Natural killer cell (primary cell): Measurements from ENCODE around the gene THYN1. TPM values are rescaled to one million over a fixed set of nuclear protein-coding genes. Genes with fewer than 3 reads are reported as not detected.

Experiments
- ATAC-seq, 3 donors: fragments of 150-1000 bp in 2 of 3; fragments of 200-7000 bp in 1 of 3; cut with Tn5 transposase; 1 replicate in 1 of 3; 2 replicates in 2 of 3; pipeline ENCODE4 v1.10.0; 2021; ENCODE audit warnings: mild to moderate bottlenecking in 2 of 3, moderate library complexity in 2 of 3
- DNase-seq, 2 donors: peaks; one replicate each; pipeline versions ENCODE4 v3.0.0 to v3.0.0-alpha.2; 2013 to 2021; ENCODE audit warnings: mixed read lengths in 1 of 2
- H3K27ac ChIP-seq: one replicate; pipeline ENCODE4 v1.5.1; 2013; ENCODE audit warnings: mild to moderate bottlenecking, low read length
- H3K27me3 ChIP-seq: one replicate; pipeline ENCODE4 v1.6.1; 2013; ENCODE audit warnings: low read length; ENCODE audit not compliant: control insufficient read depth, insufficient read depth
- H3K36me3 ChIP-seq: one replicate; pipeline ENCODE4 v1.6.1; 2013; ENCODE audit warnings: low read length; ENCODE audit not compliant: control insufficient read depth, insufficient read depth
- H3K4me1 ChIP-seq: one replicate; pipeline ENCODE4 v1.6.1; 2013; ENCODE audit warnings: low read length; ENCODE audit not compliant: control insufficient read depth, insufficient read depth
- H3K4me3 ChIP-seq: one replicate; pipeline ENCODE4 v1.5.1; 2013; ENCODE audit warnings: low read length
- H3K9me3 ChIP-seq: one replicate; pipeline ENCODE4 v1.6.1; 2013; ENCODE audit warnings: low read length; ENCODE audit not compliant: control insufficient read depth, insufficient read depth
- H3K27ac Mint-ChIP-seq, 2 donors: one replicate each; pipeline ENCODE4 v1.8.0; 2022; ENCODE audit warnings: mild to moderate bottlenecking in 2 of 2, mixed read lengths in 2 of 2, moderate library complexity in 1 of 2
- H3K27me3 Mint-ChIP-seq, 2 donors: one replicate each; pipeline ENCODE4 v1.8.0; 2022; ENCODE audit warnings: low read depth in 2 of 2, mixed read lengths in 2 of 2
- H3K36me3 Mint-ChIP-seq: one replicate; pipeline ENCODE4 v1.8.0; 2022; ENCODE audit warnings: mixed read lengths
- H3K4me1 Mint-ChIP-seq, 2 donors: one replicate each; pipeline ENCODE4 v1.8.0; 2022; ENCODE audit warnings: mixed read lengths in 2 of 2
- H3K4me3 Mint-ChIP-seq: one replicate; pipeline ENCODE4 v1.8.0; 2022; ENCODE audit warnings: mild to moderate bottlenecking, moderate library complexity, mixed read lengths
- H3K9me3 Mint-ChIP-seq, 2 donors: one replicate each; pipeline ENCODE4 v1.8.0; 2022; ENCODE audit warnings: mixed read lengths in 2 of 2
- CTCF ChIP-seq: fragments of 200-600 bp; IDR thresholded peaks from one replicate; pipeline ENCODE4 v1.8.0; 2022; ENCODE audit warnings: antibody characterized with exemption
- WGBS: methylation state at CpG from one replicate; pipeline ENCODE4 v1.1.7; 2013; ENCODE audit warnings: missing lambda C conversion rate; ENCODE audit not compliant: insufficient coverage; 5-methylcytosine and 5-hydroxymethylcytosine counted together
- intact Hi-C: fragments of 100-400 bp; cut with micrococcal nuclease; formaldehyde crosslinking; loops from one replicate; pipeline ENCODE4 v1.14.2; 2022
- total RNA-seq, 4 donors: library from RNA; stranded (reverse); fragments of 120-200 nt in 1 of 4; gene quantifications; one replicate each; pipeline versions ENCODE4 v1.2.3 to v1.2.4, GENCODE V29; 2013 to 2022

The THYN1 gene
- total RNA-seq, 3 donors from 2014 or later (not counting 1 experiment from before 2014, with no cell fraction given) = 21.6 to 25.4 (median 24.0) TPM

GRCh38 chr11:134261626-134262488 lies 8.7 kb upstream of the THYN1 start:
- no peak for TF ChIP-seq CTCF
- H3K4me1 Mint-ChIP-seq = peaks cover 0 to 4% of the 10 kb centered on the region in 2 donors
- H3K4me3 Mint-ChIP-seq = no peak overlapping the region
- ATAC-seq = peak in 1 of 3 donors; percentile 50
- Histone ChIP-seq H3K27me3 (no peaks in the 10 kb centered on the region), H3K36me3 (peaks cover 48% of the 10 kb centered on the region), H3K27ac (no peak overlapping the region), H3K9me3 (no peaks in the 10 kb centered on the region), H3K4me1 (peaks cover 7% of the 10 kb centered on the region), H3K4me3 (no peak overlapping the region)
- peaks cover 7% of the 10 kb centered on the region for H3K36me3 Mint-ChIP-seq
- H3K27ac Mint-ChIP-seq = no peak overlapping the region
- H3K9me3 Mint-ChIP-seq = no peaks in the 10 kb centered on the region
- peak in 1 of 2 donors; percentile 69 for DNase-seq
- H3K27me3 Mint-ChIP-seq = no peaks in the 10 kb centered on the region
- 88% methylated on average over 14 of the region's 14 CpGs for WGBS
- intact Hi-C loops = no loop called here

GRCh38 chr11:134260983-134261382 lies 7.8 kb upstream of the THYN1 start:
- TF ChIP-seq CTCF = no peak
- Mint-ChIP-seq H3K4me1 (peaks cover 0 to 8% of the 10 kb centered on the region in 2 donors), H3K27ac (no peak overlapping the region), H3K27me3 (no peaks in the 10 kb centered on the region), H3K9me3 (no peaks in the 10 kb centered on the region), H3K36me3 (peaks cover 7% of the 10 kb centered on the region), H3K4me3 (no peak overlapping the region)
- Histone ChIP-seq H3K4me3 (no peak overlapping the region), H3K27me3 (no peaks in the 10 kb centered on the region), H3K4me1 (peaks cover 7% of the 10 kb centered on the region), H3K9me3 (no peaks in the 10 kb centered on the region), H3K36me3 (peaks cover 48% of the 10 kb centered on the region), H3K27ac (no peak overlapping the region)
- DNase-seq (no peak), ATAC-seq (no peak)
- 95% methylated on average over 16 of the region's 16 CpGs for whole genome bisulfite sequencing
- intact Hi-C loops = no loop called here

DNA sequence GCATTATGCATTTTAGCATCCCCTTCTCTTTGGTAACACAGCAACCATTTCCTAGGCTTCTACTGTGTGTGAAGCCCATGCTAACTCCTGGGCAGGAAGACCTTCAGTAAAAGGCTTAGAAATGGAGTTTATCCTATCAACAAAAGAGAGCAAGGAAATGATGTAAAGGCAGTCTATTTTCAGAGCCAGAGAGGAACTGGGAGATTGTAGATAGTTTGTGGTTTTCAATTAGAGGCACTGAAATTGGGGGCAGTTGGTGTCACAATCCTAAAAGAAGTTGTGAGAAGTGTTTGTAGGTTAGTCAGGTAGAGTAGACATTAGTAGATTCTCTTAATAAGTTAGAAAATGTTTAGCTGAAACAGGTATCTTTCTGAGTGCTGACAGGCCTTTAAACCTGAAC lies 7.4 kb upstream of the THYN1 start:
- H3K27ac Mint-ChIP-seq = no peak overlapping the region
- Histone ChIP-seq H3K4me1 (peaks cover 7% of the 10 kb centered on the region), H3K9me3 (no peaks in the 10 kb centered on the region), H3K4me3 (no peak overlapping the region), H3K27me3 (no peaks in the 10 kb centered on the region), H3K27ac (no peak overlapping the region), H3K36me3 (peaks cover 48% of the 10 kb centered on the region)
- peaks cover 0 to 13% of the 10 kb centered on the region in 2 donors for H3K4me1 Mint-ChIP-seq
- H3K4me3 Mint-ChIP-seq = no peak overlapping the region
- H3K27me3 Mint-ChIP-seq = no peaks in the 10 kb centered on the region
- ATAC-seq (no peak), DNase-seq (no peak)
- no peak for TF ChIP-seq CTCF
- intact Hi-C loops = no loop called here
- peaks cover 7% of the 10 kb centered on the region for H3K36me3 Mint-ChIP-seq
- H3K9me3 Mint-ChIP-seq = no peaks in the 10 kb centered on the region
